Type B pancreatic cell (in vitro differentiated cells): ENCODE data around the gene CEP43. TPM values are rescaled to one million over a fixed set of nuclear protein-coding genes. Genes with fewer than 3 reads are reported as not detected.

ENCODE experiments used
- DNase-seq: peaks from one replicate; pipeline ENCODE4 v3.0.0; 2021; ENCODE audit warnings: mixed read lengths; ENCODE audit not compliant: unreplicated experiment; ENCODE audit errors: extremely low spot score
- H3K27ac Mint-ChIP-seq: 2 replicates; pipeline ENCODE4 v1.8.0; 2021; ENCODE audit warnings: mild to moderate bottlenecking, mixed read lengths
- H3K27me3 Mint-ChIP-seq: 2 replicates; pipeline ENCODE4 v1.8.0; 2021; ENCODE audit warnings: mixed read lengths
- H3K36me3 Mint-ChIP-seq: 2 replicates; pipeline ENCODE4 v1.8.0; 2021; ENCODE audit warnings: mixed read lengths
- H3K4me1 Mint-ChIP-seq: one replicate; pipeline ENCODE4 v1.8.0; 2021; ENCODE audit warnings: mixed read lengths; ENCODE audit not compliant: unreplicated experiment
- H3K4me3 Mint-ChIP-seq: 2 replicates; pipeline ENCODE4 v1.8.0; 2021; ENCODE audit warnings: mild to moderate bottlenecking, mixed read lengths
- H3K9me3 Mint-ChIP-seq: 2 replicates; pipeline ENCODE4 v1.8.0; 2021; ENCODE audit warnings: mixed read lengths
- total RNA-seq: library from RNA; stranded (reverse); gene quantifications from 2 replicates; pipeline ENCODE4 v1.2.1, GENCODE V29; 2021; ENCODE audit warnings: low replicate concordance
- TF ChIP-seq, protein P1 (sequence below): fragments of 200-600 bp; sonication (generic); conservative IDR thresholded peaks from 2 replicates; pipeline ENCODE4 v1.5.0; 2021; ENCODE audit warnings: antibody characterized with exemption, mild to moderate bottlenecking

CEP43 gene
- total RNA-seq, 1 donor from 2014 or later = 35.3 TPM

- TF ChIP-seq, protein P1, sequence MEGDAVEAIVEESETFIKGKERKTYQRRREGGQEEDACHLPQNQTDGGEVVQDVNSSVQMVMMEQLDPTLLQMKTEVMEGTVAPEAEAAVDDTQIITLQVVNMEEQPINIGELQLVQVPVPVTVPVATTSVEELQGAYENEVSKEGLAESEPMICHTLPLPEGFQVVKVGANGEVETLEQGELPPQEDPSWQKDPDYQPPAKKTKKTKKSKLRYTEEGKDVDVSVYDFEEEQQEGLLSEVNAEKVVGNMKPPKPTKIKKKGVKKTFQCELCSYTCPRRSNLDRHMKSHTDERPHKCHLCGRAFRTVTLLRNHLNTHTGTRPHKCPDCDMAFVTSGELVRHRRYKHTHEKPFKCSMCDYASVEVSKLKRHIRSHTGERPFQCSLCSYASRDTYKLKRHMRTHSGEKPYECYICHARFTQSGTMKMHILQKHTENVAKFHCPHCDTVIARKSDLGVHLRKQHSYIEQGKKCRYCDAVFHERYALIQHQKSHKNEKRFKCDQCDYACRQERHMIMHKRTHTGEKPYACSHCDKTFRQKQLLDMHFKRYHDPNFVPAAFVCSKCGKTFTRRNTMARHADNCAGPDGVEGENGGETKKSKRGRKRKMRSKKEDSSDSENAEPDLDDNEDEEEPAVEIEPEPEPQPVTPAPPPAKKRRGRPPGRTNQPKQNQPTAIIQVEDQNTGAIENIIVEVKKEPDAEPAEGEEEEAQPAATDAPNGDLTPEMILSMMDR = no peak
- H3K36me3 Mint-ChIP-seq = peaks cover 19% of the 10 kb centered on the region
- H3K9me3 Mint-ChIP-seq = no peaks in the 10 kb centered on the region
- H3K4me3 Mint-ChIP-seq = no peak overlapping the region
- no peaks in the 10 kb centered on the region for H3K27me3 Mint-ChIP-seq
- no peaks in the 10 kb centered on the region for H3K4me1 Mint-ChIP-seq
- H3K27ac Mint-ChIP-seq = no peak overlapping the region
- DNase-seq = no peak
Measured at GRCh38 chr6:167020206-167020605, 21.0 kb downstream of the CEP43 start.

GRCh38 chr6:167027308-167027707, 28.1 kb downstream of the CEP43 start:
- Mint-ChIP-seq H3K27ac (no peak overlapping the region), H3K36me3 (peaks cover 46% of the 10 kb centered on the region)

GRCh38 chr6:167027772-167028171, 28.6 kb downstream of the CEP43 start:
- no peak for DNase-seq
- no peaks in the 10 kb centered on the region for H3K4me1 Mint-ChIP-seq
- no peak overlapping the region for H3K27ac Mint-ChIP-seq
- TF ChIP-seq, protein P1 = no peak
- H3K4me3 Mint-ChIP-seq = no peak overlapping the region
- H3K36me3 Mint-ChIP-seq = peaks cover 46% of the 10 kb centered on the region
- no peaks in the 10 kb centered on the region for H3K9me3 Mint-ChIP-seq
- H3K27me3 Mint-ChIP-seq = no peaks in the 10 kb centered on the region

More at GRCh38 chr6:167027308-167027707, 28.1 kb downstream of the CEP43 start:
- no peaks in the 10 kb centered on the region for H3K4me1 Mint-ChIP-seq
- H3K9me3 Mint-ChIP-seq = no peaks in the 10 kb centered on the region
- no peak for DNase-seq
- TF ChIP-seq, protein P1 = no peak
- H3K27me3 Mint-ChIP-seq = no peaks in the 10 kb centered on the region
- no peak overlapping the region for H3K4me3 Mint-ChIP-seq

DNA sequence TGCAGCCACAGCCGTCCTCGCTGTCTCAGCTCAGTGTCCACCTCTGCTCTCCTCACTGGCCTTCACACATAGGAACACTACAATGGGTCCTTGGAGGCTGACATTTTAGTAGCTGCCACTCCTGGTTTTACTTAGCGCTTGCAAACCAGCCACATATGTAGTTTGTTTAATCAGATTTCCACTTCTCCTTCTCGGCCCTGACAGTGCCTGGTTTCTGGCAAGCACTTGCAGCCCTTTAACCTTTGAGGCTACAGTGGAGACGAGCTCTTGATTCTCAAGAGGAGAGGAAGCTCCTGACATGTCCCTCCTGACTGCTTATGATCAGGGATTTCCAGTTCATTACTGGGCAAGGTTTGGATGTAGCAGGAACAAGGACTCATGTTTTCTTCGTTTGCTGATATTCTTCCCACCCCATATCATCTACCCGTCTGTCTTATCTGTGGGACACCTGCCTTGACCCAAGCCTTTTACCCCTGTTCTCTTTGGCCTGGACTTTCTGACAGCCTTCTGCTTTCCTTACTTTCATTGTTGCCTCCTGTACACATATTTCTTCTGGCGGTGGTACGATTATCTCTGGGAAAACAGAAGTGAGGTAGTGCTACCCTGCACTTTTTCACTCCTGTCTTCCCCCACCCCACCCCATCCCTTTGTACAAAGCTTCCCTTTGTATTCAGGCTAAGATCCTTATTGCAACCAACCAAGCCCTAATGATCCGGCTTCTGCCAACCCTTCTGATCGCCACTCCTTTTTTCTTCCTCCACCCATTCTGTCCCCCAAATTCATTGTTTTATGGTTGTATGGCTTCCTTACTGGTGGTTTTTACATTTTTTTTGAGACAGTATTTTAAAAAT, 31.2 kb downstream of the CEP43 start:
- H3K36me3 Mint-ChIP-seq = peaks cover 63% of the 10 kb centered on the region
- TF ChIP-seq, protein P1 = no peak
- no peaks in the 10 kb centered on the region for H3K4me1 Mint-ChIP-seq
- no peaks in the 10 kb centered on the region for H3K9me3 Mint-ChIP-seq
- H3K4me3 Mint-ChIP-seq = no peak overlapping the region
- H3K27me3 Mint-ChIP-seq = no peaks in the 10 kb centered on the region
- no peak for DNase-seq
- no peak overlapping the region for H3K27ac Mint-ChIP-seq

GRCh38 chr6:167031082-167031709, 32.0 kb downstream of the CEP43 start:
- TF ChIP-seq, protein P1 = no peak
- H3K27ac Mint-ChIP-seq = no peak overlapping the region
- H3K4me1 Mint-ChIP-seq = no peaks in the 10 kb centered on the region
- H3K36me3 Mint-ChIP-seq = peaks cover 66% of the 10 kb centered on the region
- DNase-seq = no peak
- H3K27me3 Mint-ChIP-seq = no peaks in the 10 kb centered on the region
- no peaks in the 10 kb centered on the region for H3K9me3 Mint-ChIP-seq
- H3K4me3 Mint-ChIP-seq = no peak overlapping the region
